Activated naive CD8-positive, alpha-beta T cell treated with anti-CD3 and anti-CD28 coated beads, Interleukin-2, amount 50 U/mL, for 16 hours (primary cell): ENCODE results near the gene XIRP2.
"Not testable (repeated sequence)": the region's sequence is repeated elsewhere in the genome, so short reads cannot be mapped to it uniquely, and the experiment has no call there.

Source experiments
- DNase-seq: peaks from one replicate; pipeline ENCODE4 v3.0.0-alpha.2; 2020; ENCODE audit warnings: low read depth, low spot score

XIRP2 gene

GRCh38 chr2:167191588-167191987 is 303.3 kb downstream of the XIRP2 start:
- no peak for DNase-seq

GRCh38 chr2:167192833-167193232 is 304.6 kb downstream of the XIRP2 start:
- no peak for DNase-seq

GRCh38 chr2:167196461-167197252 is 308.4 kb downstream of the XIRP2 start:
- DNase-seq: no peak

GRCh38 chr2:167198009-167198408 is 309.7 kb downstream of the XIRP2 start:
- no peak for DNase-seq

GRCh38 chr2:167198576-167198975 is 310.3 kb downstream of the XIRP2 start:
- DNase-seq: no peak

GRCh38 chr2:167200019-167200418 is 311.7 kb downstream of the XIRP2 start:
- no peak for DNase-seq

- DNase-seq: no peak
Measured at GRCh38 chr2:167209784-167210183, 321.5 kb downstream of the XIRP2 start.

- no peak for DNase-seq
Measured at GRCh38 chr2:167212014-167212648, 323.9 kb downstream of the XIRP2 start.

- no peak for DNase-seq
Measured at GRCh38 chr2:167215595-167215994, 327.3 kb downstream of the XIRP2 start.

- no peak for DNase-seq
Measured at GRCh38 chr2:167237478-167237877, 349.2 kb downstream of the XIRP2 start.

GRCh38 chr2:167240671-167241070 is 352.4 kb downstream of the XIRP2 start:
- no peak for DNase-seq

GRCh38 chr2:167249197-167249596 is 360.9 kb downstream of the XIRP2 start:
- no peak for DNase-seq

- no peak for DNase-seq
Measured at GRCh38 chr2:167253025-167253424, 364.7 kb downstream of the XIRP2 start.

GRCh38 chr2:167254721-167255120 is 366.4 kb downstream of the XIRP2 start:
- DNase-seq: no peak

GRCh38 chr2:167258712-167259111 is 370.4 kb downstream of the XIRP2 start:
- no peak for DNase-seq

GRCh38 chr2:167264380-167264779 is 376.1 kb downstream of the XIRP2 start:
- no peak for DNase-seq

- no peak for DNase-seq
Measured at GRCh38 chr2:167265004-167265403, 376.7 kb downstream of the XIRP2 start.

GRCh38 chr2:167265722-167266121 is 377.4 kb downstream of the XIRP2 start:
- DNase-seq: no peak

- not testable (repeated sequence) for DNase-seq
Measured at GRCh38 chr2:167268245-167268644, 380.0 kb downstream of the XIRP2 start.

- no peak for DNase-seq
Measured at GRCh38 chr2:167271932-167272331, 383.7 kb downstream of the XIRP2 start.

- no peak for DNase-seq
Measured at GRCh38 chr2:167275046-167275445, 386.8 kb downstream of the XIRP2 start.

GRCh38 chr2:167279810-167280209 is 391.5 kb downstream of the XIRP2 start:
- no peak for DNase-seq

- no peak for DNase-seq
Measured at GRCh38 chr2:167287212-167287611, 398.9 kb downstream of the XIRP2 start.
